Measurements from ENCODE around the gene CXCR2. TPM values are rescaled to one million over a fixed set of nuclear protein-coding genes. Genes with fewer than 3 reads are reported as not detected.

The CXCR2 gene
- total RNA-seq, 1 experiment from 2014 or later: not detected

- H3K9ac ChIP-seq (ENCODE audit: low read length): no peak overlapping the region
- H3K9me3 ChIP-seq (ENCODE audit: low read length): no peaks in the 10 kb centered on the region
- no peaks in the 10 kb centered on the region for H3K36me3 ChIP-seq (ENCODE audit: insufficient read depth, low read length)
- H3K4me2 ChIP-seq (ENCODE audit: low read depth, low read length, poor library complexity, severe bottlenecking): no peak overlapping the region
- no peak overlapping the region for H2AFZ ChIP-seq (ENCODE audit: low read length)
- no peaks in the 10 kb centered on the region for H3K9me2 ChIP-seq (replicated peaks; ENCODE audit: insufficient read depth, low read length)
- no peak for DNase-seq
- H3K4me3 ChIP-seq (ENCODE audit: low read length): no peak overlapping the region
- no peaks in the 10 kb centered on the region for H3K4me1 ChIP-seq (ENCODE audit: low read length)
- no peaks in the 10 kb centered on the region for H4K20me1 ChIP-seq (ENCODE audit: insufficient read depth, low read depth, low read length)
- no peak overlapping the region for H3K27ac ChIP-seq (ENCODE audit: low read length)
- H3K79me2 ChIP-seq (ENCODE audit: low read length): no peaks in the 10 kb centered on the region
- H3K27me3 ChIP-seq (ENCODE audit: low read length): no peaks in the 10 kb centered on the region; the same call in 1 of the 2 replicates
Observed at GRCh38 chr2:218123986-218124385, 1.8 kb upstream of the CXCR2 start.

- no peaks in the 10 kb centered on the region; the same call in 1 of the 2 replicates for H3K27me3 ChIP-seq (ENCODE audit: low read length)
- H3K9ac ChIP-seq (ENCODE audit: low read length): no peak overlapping the region
- no peaks in the 10 kb centered on the region for H3K9me2 ChIP-seq (replicated peaks; ENCODE audit: insufficient read depth, low read length)
- no peaks in the 10 kb centered on the region for H3K4me1 ChIP-seq (ENCODE audit: low read length)
- no peaks in the 10 kb centered on the region for H3K79me2 ChIP-seq (ENCODE audit: low read length)
- no peak overlapping the region for H3K4me2 ChIP-seq (ENCODE audit: low read depth, low read length, poor library complexity, severe bottlenecking)
- no peak overlapping the region for H3K27ac ChIP-seq (ENCODE audit: low read length)
- DNase-seq: no peak
- H3K9me3 ChIP-seq (ENCODE audit: low read length): no peaks in the 10 kb centered on the region
- H3K4me3 ChIP-seq (ENCODE audit: low read length): no peak overlapping the region
- no peaks in the 10 kb centered on the region for H3K36me3 ChIP-seq (ENCODE audit: insufficient read depth, low read length)
- no peak overlapping the region for H2AFZ ChIP-seq (ENCODE audit: low read length)
- no peaks in the 10 kb centered on the region for H4K20me1 ChIP-seq (ENCODE audit: insufficient read depth, low read depth, low read length)
Observed at GRCh38 chr2:218125095-218125494, 733 bp upstream of the CXCR2 start.

GRCh38 chr2:218127929-218128455 lies 2.2 kb downstream of the CXCR2 start:
- Histone ChIP-seq H3K9me2 (replicated peaks; ENCODE audit: insufficient read depth, low read length) (no peaks in the 10 kb centered on the region), H4K20me1 (ENCODE audit: insufficient read depth, low read depth, low read length) (no peaks in the 10 kb centered on the region), H3K36me3 (ENCODE audit: insufficient read depth, low read length) (no peaks in the 10 kb centered on the region), H3K4me3 (ENCODE audit: low read length) (no peak overlapping the region), H2AFZ (ENCODE audit: low read length) (no peak overlapping the region), H3K27me3 (ENCODE audit: low read length) (no peaks in the 10 kb centered on the region; the same call in 1 of the 2 replicates), H3K27ac (ENCODE audit: low read length) (no peak overlapping the region), H3K79me2 (ENCODE audit: low read length) (no peaks in the 10 kb centered on the region), H3K9me3 (ENCODE audit: low read length) (no peaks in the 10 kb centered on the region), H3K9ac (ENCODE audit: low read length) (no peak overlapping the region), H3K4me2 (ENCODE audit: low read depth, low read length, poor library complexity, severe bottlenecking) (no peak overlapping the region), H3K4me1 (ENCODE audit: low read length) (no peaks in the 10 kb centered on the region)
- DNase-seq: no peak

GRCh38 chr2:218128781-218129457 lies 3.1 kb downstream of the CXCR2 start:
- no peaks in the 10 kb centered on the region for H4K20me1 ChIP-seq (ENCODE audit: insufficient read depth, low read depth, low read length)
- no peaks in the 10 kb centered on the region; the same call in 1 of the 2 replicates for H3K27me3 ChIP-seq (ENCODE audit: low read length)
- no peak overlapping the region for H2AFZ ChIP-seq (ENCODE audit: low read length)
- no peaks in the 10 kb centered on the region for H3K79me2 ChIP-seq (ENCODE audit: low read length)
- no peaks in the 10 kb centered on the region for H3K4me1 ChIP-seq (ENCODE audit: low read length)
- no peak overlapping the region for H3K9ac ChIP-seq (ENCODE audit: low read length)
- no peak overlapping the region for H3K4me2 ChIP-seq (ENCODE audit: low read depth, low read length, poor library complexity, severe bottlenecking)
- DNase-seq: no peak
- no peaks in the 10 kb centered on the region for H3K36me3 ChIP-seq (ENCODE audit: insufficient read depth, low read length)
- H3K9me2 ChIP-seq (replicated peaks; ENCODE audit: insufficient read depth, low read length): no peaks in the 10 kb centered on the region
- no peak overlapping the region for H3K27ac ChIP-seq (ENCODE audit: low read length)
- no peak overlapping the region for H3K4me3 ChIP-seq (ENCODE audit: low read length)
- no peaks in the 10 kb centered on the region for H3K9me3 ChIP-seq (ENCODE audit: low read length)

GRCh38 chr2:218129458-218130135 lies 3.8 kb downstream of the CXCR2 start:
- Histone ChIP-seq H3K9me3 (ENCODE audit: low read length) (no peaks in the 10 kb centered on the region), H3K4me1 (ENCODE audit: low read length) (no peaks in the 10 kb centered on the region), H2AFZ (ENCODE audit: low read length) (no peak overlapping the region), H3K4me2 (ENCODE audit: low read depth, low read length, poor library complexity, severe bottlenecking) (no peak overlapping the region), H3K36me3 (ENCODE audit: insufficient read depth, low read length) (no peaks in the 10 kb centered on the region), H3K79me2 (ENCODE audit: low read length) (no peaks in the 10 kb centered on the region), H3K9ac (ENCODE audit: low read length) (no peak overlapping the region), H4K20me1 (ENCODE audit: insufficient read depth, low read depth, low read length) (no peaks in the 10 kb centered on the region), H3K27me3 (ENCODE audit: low read length) (peaks cover 3% of the 10 kb centered on the region), H3K27ac (ENCODE audit: low read length) (no peak overlapping the region), H3K9me2 (replicated peaks; ENCODE audit: insufficient read depth, low read length) (no peaks in the 10 kb centered on the region), H3K4me3 (ENCODE audit: low read length) (no peak overlapping the region)
- no peak for DNase-seq

- Histone ChIP-seq H3K4me3 (ENCODE audit: low read length) (no peak overlapping the region), H3K27me3 (ENCODE audit: low read length) (peaks cover 4% of the 10 kb centered on the region; the same call in 1 of the 2 replicates), H3K4me1 (ENCODE audit: low read length) (no peaks in the 10 kb centered on the region), H3K9me2 (replicated peaks; ENCODE audit: insufficient read depth, low read length) (no peaks in the 10 kb centered on the region), H3K9me3 (ENCODE audit: low read length) (no peaks in the 10 kb centered on the region), H3K27ac (ENCODE audit: low read length) (no peak overlapping the region), H3K79me2 (ENCODE audit: low read length) (no peaks in the 10 kb centered on the region), H2AFZ (ENCODE audit: low read length) (no peak overlapping the region), H3K9ac (ENCODE audit: low read length) (no peak overlapping the region), H3K4me2 (ENCODE audit: low read depth, low read length, poor library complexity, severe bottlenecking) (no peak overlapping the region), H4K20me1 (ENCODE audit: insufficient read depth, low read depth, low read length) (no peaks in the 10 kb centered on the region), H3K36me3 (ENCODE audit: insufficient read depth, low read length) (no peaks in the 10 kb centered on the region)
- no peak for DNase-seq
Observed at GRCh38 chr2:218130377-218130776, 4.5 kb downstream of the CXCR2 start.

GRCh38 chr2:218130822-218131221 lies 5.0 kb downstream of the CXCR2 start:
- Histone ChIP-seq H3K4me2 (ENCODE audit: low read depth, low read length, poor library complexity, severe bottlenecking) (no peak overlapping the region), H3K4me1 (ENCODE audit: low read length) (no peaks in the 10 kb centered on the region), H3K9me2 (replicated peaks; ENCODE audit: insufficient read depth, low read length) (no peaks in the 10 kb centered on the region), H4K20me1 (ENCODE audit: insufficient read depth, low read depth, low read length) (no peaks in the 10 kb centered on the region), H3K9ac (ENCODE audit: low read length) (no peak overlapping the region), H3K27me3 (ENCODE audit: low read length) (peaks cover 4% of the 10 kb centered on the region; the same call in 1 of the 2 replicates), H2AFZ (ENCODE audit: low read length) (no peak overlapping the region), H3K27ac (ENCODE audit: low read length) (no peak overlapping the region), H3K4me3 (ENCODE audit: low read length) (no peak overlapping the region), H3K36me3 (ENCODE audit: insufficient read depth, low read length) (no peaks in the 10 kb centered on the region), H3K9me3 (ENCODE audit: low read length) (no peaks in the 10 kb centered on the region), H3K79me2 (ENCODE audit: low read length) (no peaks in the 10 kb centered on the region)
- no peak for DNase-seq

GRCh38 chr2:218137514-218137913 lies 11.7 kb downstream of the CXCR2 start:
- H3K27me3 ChIP-seq (ENCODE audit: low read length): peaks cover 4% of the 10 kb centered on the region; the same call in 1 of the 2 replicates
- H3K9ac ChIP-seq (ENCODE audit: low read length): no peak overlapping the region
- no peak overlapping the region for H3K4me3 ChIP-seq (ENCODE audit: low read length)
- no peaks in the 10 kb centered on the region for H3K79me2 ChIP-seq (ENCODE audit: low read length)
- DNase-seq: no peak
- H3K9me3 ChIP-seq (ENCODE audit: low read length): no peaks in the 10 kb centered on the region
- H3K36me3 ChIP-seq (ENCODE audit: insufficient read depth, low read length): no peaks in the 10 kb centered on the region
- H4K20me1 ChIP-seq (ENCODE audit: insufficient read depth, low read depth, low read length): no peaks in the 10 kb centered on the region
- H3K4me2 ChIP-seq (ENCODE audit: low read depth, low read length, poor library complexity, severe bottlenecking): no peak overlapping the region
- H3K9me2 ChIP-seq (replicated peaks; ENCODE audit: insufficient read depth, low read length): no peaks in the 10 kb centered on the region
- H3K27ac ChIP-seq (ENCODE audit: low read length): no peak overlapping the region
- no peak overlapping the region for H2AFZ ChIP-seq (ENCODE audit: low read length)
- H3K4me1 ChIP-seq (ENCODE audit: low read length): no peaks in the 10 kb centered on the region

Measured in Karpas-422 (cell line).